CD14-positive monocyte (primary cell): ENCODE measurements around the gene SLC38A3. TPM values are rescaled to one million over a fixed set of nuclear protein-coding genes. Genes with fewer than 3 reads are reported as not detected.

ENCODE experiments used
- DNase-seq, 3 donors: peaks; one replicate each; pipeline ENCODE4 v3.0.0-alpha.2; 2011 to 2022
- H2AFZ ChIP-seq: 2 replicates; pipeline ENCODE4 v1.6.0; 2012; ENCODE audit warnings: mild to moderate bottlenecking, low read depth, low read length, inconsistent platforms; ENCODE audit not compliant: insufficient read depth, poor library complexity, severe bottlenecking
- H3K27ac ChIP-seq, 2 donors: 1 replicate in 1 of 2; 2 replicates in 1 of 2; pipeline ENCODE4 v1.5.1; 2012 to 2013; ENCODE audit warnings: low read length in 2 of 2, control low read depth in 1 of 2, inconsistent platforms in 1 of 2, low read depth in 1 of 2, mild to moderate bottlenecking in 1 of 2
- H3K27me3 ChIP-seq, 2 donors: one replicate each; pipeline versions ENCODE4 v1.6.0 to v1.6.1; 2011 to 2013; ENCODE audit warnings: low read length in 2 of 2; ENCODE audit not compliant: control insufficient read depth in 2 of 2, insufficient read depth in 2 of 2
- H3K36me3 ChIP-seq, 2 donors: replicated peaks in 1 of 2; 1 replicate in 1 of 2; 2 replicates in 1 of 2; pipeline versions ENCODE4 v1.5.1 to v1.6.1; 2012 to 2013; ENCODE audit warnings: low read length in 2 of 2, control low read depth in 1 of 2, inconsistent platforms in 1 of 2, mild to moderate bottlenecking in 1 of 2; ENCODE audit not compliant: insufficient read depth in 2 of 2, control insufficient read depth in 1 of 2
- H3K4me1 ChIP-seq, 2 donors: 1 replicate in 1 of 2; 2 replicates in 1 of 2; pipeline versions ENCODE4 v1.5.1 to v1.6.1; 2012 to 2013; ENCODE audit warnings: low read length in 2 of 2, control low read depth in 1 of 2, inconsistent platforms in 1 of 2, mild to moderate bottlenecking in 1 of 2, moderate library complexity in 1 of 2; ENCODE audit not compliant: insufficient read depth in 2 of 2, control insufficient read depth in 1 of 2
- H3K4me2 ChIP-seq: replicated peaks from 2 replicates; pipeline ENCODE3; 2012; ENCODE audit warnings: low read length, moderate library complexity, mild to moderate bottlenecking; ENCODE audit not compliant: poor library complexity, severe bottlenecking; ENCODE audit errors: extremely low read depth
- H3K4me3 ChIP-seq, 3 experiments: fragments of 200-600 bp in 1 of 3; sonication (generic) in 1 of 3; replicated peaks in 1 of 3; 1 replicate in 2 of 3; 2 replicates in 1 of 3; pipeline ENCODE4 v1.5.1; 2011 to 2013; ENCODE audit warnings: low read length in 3 of 3, mild to moderate bottlenecking in 3 of 3, control low read depth in 2 of 3, low read depth in 2 of 3, inconsistent platforms in 1 of 3, moderate library complexity in 1 of 3
- H3K79me2 ChIP-seq: 2 replicates; pipeline ENCODE4 v1.6.0; 2012; ENCODE audit warnings: mild to moderate bottlenecking, control low read depth, inconsistent platforms, low read length, moderate library complexity; ENCODE audit not compliant: insufficient read depth
- H3K9ac ChIP-seq: 2 replicates; pipeline ENCODE4 v1.6.0; 2017; ENCODE audit warnings: low read length, mild to moderate bottlenecking; ENCODE audit not compliant: insufficient read depth, poor library complexity, severe bottlenecking
- H3K9me3 ChIP-seq, 2 donors: replicated peaks in 1 of 2; 1 replicate in 1 of 2; 2 replicates in 1 of 2; pipeline versions ENCODE4 v1.5.1 to v1.6.1; 2012 to 2013; ENCODE audit warnings: low read length in 2 of 2, control low read depth in 1 of 2; ENCODE audit not compliant: control insufficient read depth in 1 of 2, insufficient read depth in 1 of 2
- H4K20me1 ChIP-seq: 2 replicates; pipeline ENCODE4 v1.6.0; 2012; ENCODE audit warnings: mild to moderate bottlenecking, low read length, control low read depth, moderate library complexity; ENCODE audit not compliant: insufficient read depth
- H3K27ac Mint-ChIP-seq, 7 donors: one replicate each; pipeline ENCODE4 v1.8.0; 2020; ENCODE audit warnings: mild to moderate bottlenecking in 7 of 7, mixed read lengths in 7 of 7, moderate library complexity in 6 of 7, inconsistent platforms in 2 of 7
- H3K27me3 Mint-ChIP-seq, 3 donors: one replicate each; pipeline ENCODE4 v1.8.0; 2021 to 2022; ENCODE audit warnings: low read depth in 3 of 3, mild to moderate bottlenecking in 3 of 3, mixed read lengths in 3 of 3, moderate library complexity in 3 of 3, inconsistent platforms in 1 of 3
- H3K36me3 Mint-ChIP-seq, 2 donors: one replicate each; pipeline ENCODE4 v1.8.0; 2020; ENCODE audit warnings: mixed read lengths in 2 of 2, inconsistent platforms in 1 of 2, mild to moderate bottlenecking in 1 of 2
- H3K4me1 Mint-ChIP-seq: one replicate; pipeline ENCODE4 v1.8.0; 2020; ENCODE audit warnings: mild to moderate bottlenecking, mixed read lengths
- H3K4me3 Mint-ChIP-seq, 2 donors: one replicate each; pipeline ENCODE4 v1.8.0; 2020; ENCODE audit warnings: mild to moderate bottlenecking in 2 of 2, mixed read lengths in 2 of 2, moderate library complexity in 1 of 2
- H3K9me3 Mint-ChIP-seq, 7 donors: one replicate each; pipeline ENCODE4 v1.8.0; 2020 to 2022; ENCODE audit warnings: mixed read lengths in 7 of 7, mild to moderate bottlenecking in 6 of 7, moderate library complexity in 6 of 7, inconsistent platforms in 2 of 7
- CTCF ChIP-seq: fragments of 200-600 bp; IDR thresholded peaks from one replicate; pipeline ENCODE4 v1.8.0; 2022; ENCODE audit warnings: antibody characterized with exemption, mild to moderate bottlenecking
- WGBS: methylation state at CpG from one replicate; pipeline ENCODE4 v1.1.5; 2013; ENCODE audit warnings: missing lambda C conversion rate; ENCODE audit not compliant: insufficient coverage; 5-methylcytosine and 5-hydroxymethylcytosine counted together
- intact Hi-C, 2 donors: fragments of 100-400 bp; cut with micrococcal nuclease; formaldehyde crosslinking; loops; one replicate each; pipeline versions ENCODE4 v1.15.0 to v1.15.1; 2023
- polyA plus RNA-seq, 3 donors: library from polyadenylated mRNA; depleted of rRNA in 1 of 3; unstranded in 2 of 3; stranded (reverse) in 1 of 3; fragments of 300-500 nt in 2 of 3; fragments of >200 nt in 1 of 3; fragmentation: Illumina TruSeq in 2 of 3; gene quantifications; 1 replicate in 2 of 3; 2 replicates in 1 of 3; pipeline ENCODE4 v1.2.3, GENCODE V29; 2012 to 2021

The SLC38A3 gene
- polyA plus RNA-seq, 3 donors: not detected

- peak within 1 kb of the TSS; percentile 99 to 100 for H3K4me3 Mint-ChIP-seq
- Histone ChIP-seq H3K4me2 (peak within 1 kb of the TSS; percentile 96), H3K27ac (peak within 1 kb of the TSS; percentile 98 to 100), H3K36me3 (peaks cover 16 to 22% of the 10 kb centered on the region in 2 donors), H4K20me1 (peaks cover 48% of the 10 kb centered on the region), H3K79me2 (peaks cover 92% of the 10 kb centered on the region), H3K9me3 (no peaks in the 10 kb centered on the region), H3K9ac (peak within 1 kb of the TSS; percentile 89), H2AFZ (peak within 1 kb of the TSS; percentile 59), H3K4me1 (peaks cover 72 to 76% of the 10 kb centered on the region in 2 donors), H3K27me3 (no peaks in the 10 kb centered on the region), H3K4me3 (peak within 1 kb of the TSS; percentile 61 to 100 (median 97))
- peak within 1 kb of the TSS; percentile 93 to 98 (median 95) for H3K27ac Mint-ChIP-seq
- intact Hi-C loops: no loop called here
- peaks cover 19 to 37% of the 10 kb centered on the region in 2 donors for H3K36me3 Mint-ChIP-seq
- WGBS: under 1% methylated on average over 74 of the region's 75 CpGs
- peaks cover 0 to 2% (median 0%) of the 10 kb centered on the region in 7 donors for H3K9me3 Mint-ChIP-seq
- TF ChIP-seq CTCF: no peak
- H3K4me1 Mint-ChIP-seq: peaks cover 67% of the 10 kb centered on the region
- peak; percentile 97 to 99 (median 97) for DNase-seq
- H3K27me3 Mint-ChIP-seq: peaks cover 0 to 1% (median 0%) of the 10 kb centered on the region in 3 donors
Measured at GRCh38 chr3:50235716-50236483, 30.8 kb downstream of the SLC38A3 start, which contains the start of gene GNAI2. Gene GNAI2, plus strand, starts transcription at chr3:50236204. Its CDS starts 132 bp downstream, at chr3:50236336.

- Histone ChIP-seq H3K4me1 (peaks cover 72 to 76% of the 10 kb centered on the region in 2 donors), H3K9me3 (no peaks in the 10 kb centered on the region), H3K27me3 (no peaks in the 10 kb centered on the region), H3K36me3 (peaks cover 16 to 22% of the 10 kb centered on the region in 2 donors), H4K20me1 (peaks cover 55% of the 10 kb centered on the region), H3K79me2 (peaks cover 92% of the 10 kb centered on the region), H3K27ac (peak overlapping the region; percentile 98 to 100), H3K4me3 (peak overlapping the region; percentile 61 to 100 (median 97)), H2AFZ (no peak overlapping the region), H3K9ac (peak overlapping the region; percentile 89), H3K4me2 (peak overlapping the region; percentile 96)
- Mint-ChIP-seq H3K36me3 (peaks cover 22 to 44% of the 10 kb centered on the region in 2 donors), H3K4me1 (peaks cover 67% of the 10 kb centered on the region), H3K9me3 (peaks cover 0 to 2% (median 0%) of the 10 kb centered on the region in 7 donors), H3K27ac (peak overlapping the region; percentile 93 to 98 (median 95)), H3K27me3 (peaks cover 0 to 1% (median 0%) of the 10 kb centered on the region in 3 donors), H3K4me3 (peak overlapping the region; percentile 99 to 100)
- no peak for DNase-seq
- WGBS: 0% methylated on average over 12 of the region's 13 CpGs
- no peak for TF ChIP-seq CTCF
- intact Hi-C loops: no loop called here
Measured at GRCh38 chr3:50236484-50237132, 31.5 kb downstream of the SLC38A3 start.
